Urinary bladder (tissue), 4 donors: ENCODE results near the gene MRM1. TPM values are rescaled to one million over a fixed set of nuclear protein-coding genes. Genes with fewer than 3 reads are reported as not detected.
A peak's percentile ranks its signal among the peaks of the same experiment; 100 is the strongest.
"Not testable (repeated sequence)": the region's sequence is repeated elsewhere in the genome, so short reads cannot be mapped to it uniquely, and the experiment has no call there.

Experiments
- DNase-seq: peaks from one replicate; pipeline ENCODE4 v3.0.0-alpha.2; 2015; ENCODE audit errors: extremely low spot score
- H3K27ac ChIP-seq: one replicate; pipeline ENCODE4 v1.5.1; 2013; ENCODE audit warnings: low read depth, mild to moderate bottlenecking, moderate library complexity
- H3K36me3 ChIP-seq: one replicate; pipeline ENCODE4 v1.6.1; 2013; ENCODE audit warnings: mild to moderate bottlenecking, moderate library complexity; ENCODE audit not compliant: insufficient read depth
- H3K4me1 ChIP-seq: one replicate; pipeline ENCODE4 v1.6.1; 2013; ENCODE audit warnings: mild to moderate bottlenecking, moderate library complexity; ENCODE audit not compliant: insufficient read depth
- H3K4me3 ChIP-seq: one replicate; pipeline ENCODE4 v1.5.1; 2013; ENCODE audit warnings: low read depth, low read length
- WGBS: extraction: QIAGEN DNeasy Blood & Tissue Kit; methylation state at CpG from one replicate; pipeline ENCODE4 v1.1.7; 2013; 5-methylcytosine and 5-hydroxymethylcytosine counted together
- polyA plus RNA-seq: library from polyadenylated mRNA; stranded (reverse); fragments of 200-250 nt; gene quantifications from one replicate; pipeline ENCODE4 v1.2.3, GENCODE V29; 2013
- total RNA-seq: library from RNA; depleted of rRNA; stranded (reverse); fragments of >200 nt; gene quantifications from one replicate; pipeline ENCODE4 v1.2.3, GENCODE V29; 2014
- donor health status: healthy with polysubstance abuse.
- donor health status: healthy.

MRM1 gene
- total and polyA plus RNA-seq, 2 donors: 3.0 to 7.9 TPM

GRCh38 chr17:36594626-36595401 is 6.6 kb upstream of the MRM1 start:
- H3K4me3 ChIP-seq: no peak overlapping the region

GRCh38 chr17:36597226-36597625 is 4.2 kb upstream of the MRM1 start:
- Histone ChIP-seq H3K27ac (no peak overlapping the region), H3K4me1 (no peaks in the 10 kb centered on the region), H3K4me3 (no peak overlapping the region), H3K36me3 (no peaks in the 10 kb centered on the region)
- 86% methylated on average over 6 of the region's 6 CpGs for WGBS
- no peak for DNase-seq

More at GRCh38 chr17:36594626-36595401, 6.6 kb upstream of the MRM1 start:
- H3K27ac ChIP-seq: no peak overlapping the region
- DNase-seq: no peak
- no peaks in the 10 kb centered on the region for H3K36me3 ChIP-seq
- WGBS: 88% methylated on average over 13 of the region's 13 CpGs
- no peaks in the 10 kb centered on the region for H3K4me1 ChIP-seq

- no peak overlapping the region for H3K4me3 ChIP-seq
- 92% methylated on average over 11 of the region's 11 CpGs for WGBS
Observed at GRCh38 chr17:36597866-36598777, 3.3 kb upstream of the MRM1 start.

GRCh38 chr17:36598951-36599401 is 2.4 kb upstream of the MRM1 start:
- no peaks in the 10 kb centered on the region for H3K36me3 ChIP-seq
- DNase-seq: no peak
- 92% methylated on average over 13 of the region's 13 CpGs for WGBS
- no peak overlapping the region for H3K27ac ChIP-seq
- H3K4me1 ChIP-seq: no peaks in the 10 kb centered on the region
- H3K4me3 ChIP-seq: no peak overlapping the region

More at GRCh38 chr17:36597866-36598777, 3.3 kb upstream of the MRM1 start:
- DNase-seq: no peak
- Histone ChIP-seq H3K36me3 (no peaks in the 10 kb centered on the region), H3K4me1 (no peaks in the 10 kb centered on the region), H3K27ac (no peak overlapping the region)

- Histone ChIP-seq H3K4me1 (no peaks in the 10 kb centered on the region), H3K36me3 (no peaks in the 10 kb centered on the region), H3K27ac (no peak overlapping the region), H3K4me3 (no peak overlapping the region)
- WGBS: 91% methylated on average over 11 of the region's 11 CpGs
- DNase-seq: no peak
Observed at GRCh38 chr17:36599546-36600250, 1.7 kb upstream of the MRM1 start.

GRCh38 chr17:36600465-36600864 is 918 bp upstream of the MRM1 start:
- no peak for DNase-seq
- WGBS: 71% methylated on average over 3 of the region's 3 CpGs
- H3K4me3 ChIP-seq: no peak overlapping the region
- no peaks in the 10 kb centered on the region for H3K4me1 ChIP-seq
- no peaks in the 10 kb centered on the region for H3K36me3 ChIP-seq
- no peak overlapping the region for H3K27ac ChIP-seq

- no peaks in the 10 kb centered on the region for H3K4me1 ChIP-seq
- H3K4me3 ChIP-seq: peak overlapping the region; percentile 69
- no peaks in the 10 kb centered on the region for H3K36me3 ChIP-seq
- 13% methylated on average over 10 of the region's 10 CpGs for WGBS
- DNase-seq: no peak
- peak overlapping the region; percentile 64 for H3K27ac ChIP-seq
Observed at GRCh38 chr17:36600936-36601302, 464 bp upstream of the MRM1 start.

- H3K27ac ChIP-seq: no peak overlapping the region
- 4% methylated on average over 38 of the region's 38 CpGs for WGBS
Observed at GRCh38 chr17:36602030-36602748, 806 bp downstream of the MRM1 start.

GRCh38 chr17:36602924-36603384 is 1.6 kb downstream of the MRM1 start:
- H3K4me1 ChIP-seq: no peaks in the 10 kb centered on the region
- H3K4me3 ChIP-seq: peak overlapping the region; percentile 69
- WGBS: 17% methylated on average over 5 of the region's 5 CpGs
- no peak for DNase-seq
- H3K27ac ChIP-seq: no peak overlapping the region
- no peaks in the 10 kb centered on the region for H3K36me3 ChIP-seq

More at GRCh38 chr17:36602030-36602748, 806 bp downstream of the MRM1 start:
- Histone ChIP-seq H3K4me1 (no peaks in the 10 kb centered on the region), H3K4me3 (peak overlapping the region; percentile 69), H3K36me3 (no peaks in the 10 kb centered on the region)
- DNase-seq: no peak

GRCh38 chr17:36605028-36605427 is 3.6 kb downstream of the MRM1 start:
- not testable (repeated sequence) for H3K27ac ChIP-seq, H3K36me3 ChIP-seq, DNase-seq, H3K4me3 ChIP-seq, H3K4me1 ChIP-seq
- WGBS: 97% methylated on average over 5 of the region's 5 CpGs

- H3K27ac ChIP-seq: no peak overlapping the region
- no peak for DNase-seq
- 79% methylated on average over 7 of the region's 7 CpGs for WGBS
- H3K4me3 ChIP-seq: no peak overlapping the region
- H3K36me3 ChIP-seq: no peaks in the 10 kb centered on the region
- no peaks in the 10 kb centered on the region for H3K4me1 ChIP-seq
Observed at GRCh38 chr17:36608280-36608679, 6.9 kb downstream of the MRM1 start.

- 35% methylated on average over 24 of the region's 24 CpGs for WGBS
Observed at GRCh38 chr17:36608794-36609497, 7.6 kb downstream of the MRM1 start.

More at GRCh38 chr17:36608794-36609497, 7.6 kb downstream of the MRM1 start:
- H3K4me1 ChIP-seq: no peaks in the 10 kb centered on the region
- DNase-seq: no peak
- H3K36me3 ChIP-seq: no peaks in the 10 kb centered on the region
- no peak overlapping the region for H3K4me3 ChIP-seq
- no peak overlapping the region for H3K27ac ChIP-seq
